ENCODE results near the gene CACNA2D2.

Gene CACNA2D2

DNA sequence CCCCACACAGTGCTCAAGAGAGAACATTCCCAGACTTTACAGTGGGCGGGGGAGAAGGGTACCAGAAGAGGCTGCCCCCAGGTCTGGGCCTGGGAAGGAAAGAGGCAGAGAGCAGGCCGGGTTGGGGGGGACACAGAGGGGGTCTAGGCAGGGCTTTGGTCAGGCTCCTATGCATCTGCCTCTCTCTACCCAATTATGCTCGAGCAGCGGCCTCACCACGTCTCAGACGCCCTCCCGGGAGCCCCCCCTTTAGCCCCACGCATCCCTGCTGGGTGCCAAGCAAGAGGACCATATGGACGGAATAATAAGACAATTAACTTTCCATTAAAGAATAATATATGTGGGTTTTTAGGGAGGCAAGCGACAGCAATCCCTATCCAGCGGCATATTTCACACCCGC lies 32.8 kb downstream of the CACNA2D2 start:
- no peak overlapping the region for H3K27ac ChIP-seq (ENCODE audit: low read depth, low read length)
- no peak overlapping the region for H3K9ac ChIP-seq (ENCODE audit: low read depth in 1 of 2, low read length in 2 of 2)
- H3K9me3 ChIP-seq (ENCODE audit: control insufficient read depth in 1 of 2, low read length in 2 of 2) = no peaks in the 10 kb centered on the region
- H3K27me3 ChIP-seq (ENCODE audit: control insufficient read depth in 1 of 2, insufficient read depth in 2 of 2, low read length in 2 of 2) = peaks cover 0 to 3% of the 10 kb centered on the region in 2 donors
- no peak overlapping the region for H3K4me3 ChIP-seq (ENCODE audit: low read depth in 1 of 2, low read length in 2 of 2)
- H3K4me1 ChIP-seq (ENCODE audit: control insufficient read depth in 1 of 2, insufficient read depth in 2 of 2, low read length in 2 of 2) = peaks cover 0 to 3% of the 10 kb centered on the region in 2 donors
- no peaks in the 10 kb centered on the region for H3K36me3 ChIP-seq (ENCODE audit: control insufficient read depth in 1 of 2, insufficient read depth in 2 of 2, low read length in 2 of 2)

DNA sequence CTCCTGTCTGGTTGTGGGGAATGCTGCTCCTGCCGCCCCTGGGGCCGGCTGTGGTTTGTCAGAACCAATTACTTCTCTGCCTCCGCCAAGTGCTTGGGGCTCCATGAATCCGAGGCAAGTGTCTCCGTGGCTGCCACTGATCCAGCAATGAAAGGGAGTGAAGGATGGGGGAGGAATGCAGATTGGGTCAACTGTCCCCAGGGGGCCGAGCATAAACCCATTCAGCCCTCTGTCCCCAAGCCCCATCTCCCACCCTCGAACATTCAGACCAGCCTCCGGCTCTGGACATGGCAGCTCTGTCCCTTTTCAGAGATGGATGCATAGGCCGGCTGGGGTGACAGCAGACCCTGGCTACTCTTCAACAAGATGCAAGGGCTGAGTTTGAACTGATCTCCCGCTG lies 35.5 kb downstream of the CACNA2D2 start:
- H3K27ac ChIP-seq (ENCODE audit: low read depth, low read length) = no peak overlapping the region
- no peaks in the 10 kb centered on the region for H3K36me3 ChIP-seq (ENCODE audit: control insufficient read depth in 1 of 2, insufficient read depth in 2 of 2, low read length in 2 of 2)
- H3K4me3 ChIP-seq (ENCODE audit: low read depth in 1 of 2, low read length in 2 of 2) = no peak overlapping the region
- H3K9me3 ChIP-seq (ENCODE audit: control insufficient read depth in 1 of 2, low read length in 2 of 2) = no peaks in the 10 kb centered on the region
- H3K9ac ChIP-seq (ENCODE audit: low read depth in 1 of 2, low read length in 2 of 2) = no peak overlapping the region
- no peaks in the 10 kb centered on the region for H3K4me1 ChIP-seq (ENCODE audit: control insufficient read depth in 1 of 2, insufficient read depth in 2 of 2, low read length in 2 of 2)
- peaks cover 0 to 3% of the 10 kb centered on the region in 2 donors for H3K27me3 ChIP-seq (ENCODE audit: control insufficient read depth in 1 of 2, insufficient read depth in 2 of 2, low read length in 2 of 2)

DNA sequence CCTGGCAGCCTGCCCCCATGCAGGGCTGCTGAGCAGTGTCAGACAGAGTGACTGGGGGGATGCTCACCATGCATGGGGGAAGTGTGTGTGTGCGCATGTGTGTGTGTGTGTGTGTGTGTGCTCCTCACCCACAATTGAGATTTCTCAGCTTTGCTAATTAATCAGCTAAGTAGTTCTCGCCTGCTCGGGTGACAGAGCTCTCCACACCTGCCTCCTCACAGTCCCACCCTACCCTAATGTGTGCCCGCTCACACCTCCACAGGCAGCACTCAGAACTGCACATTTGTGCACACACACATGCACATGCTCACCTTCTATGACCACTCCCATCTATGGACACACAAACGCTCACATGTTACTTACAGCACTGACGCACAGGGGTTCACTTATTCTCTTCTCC lies 37.3 kb downstream of the CACNA2D2 start:
- peaks cover 0 to 3% of the 10 kb centered on the region in 2 donors for H3K27me3 ChIP-seq (ENCODE audit: control insufficient read depth in 1 of 2, insufficient read depth in 2 of 2, low read length in 2 of 2)
- no peaks in the 10 kb centered on the region for H3K4me1 ChIP-seq (ENCODE audit: control insufficient read depth in 1 of 2, insufficient read depth in 2 of 2, low read length in 2 of 2)
- no peak overlapping the region for H3K4me3 ChIP-seq (ENCODE audit: low read depth in 1 of 2, low read length in 2 of 2)
- H3K36me3 ChIP-seq (ENCODE audit: control insufficient read depth in 1 of 2, insufficient read depth in 2 of 2, low read length in 2 of 2) = no peaks in the 10 kb centered on the region
- H3K9ac ChIP-seq (ENCODE audit: low read depth in 1 of 2, low read length in 2 of 2) = no peak overlapping the region
- no peaks in the 10 kb centered on the region for H3K9me3 ChIP-seq (ENCODE audit: control insufficient read depth in 1 of 2, low read length in 2 of 2)
- no peak overlapping the region for H3K27ac ChIP-seq (ENCODE audit: low read depth, low read length)

DNA sequence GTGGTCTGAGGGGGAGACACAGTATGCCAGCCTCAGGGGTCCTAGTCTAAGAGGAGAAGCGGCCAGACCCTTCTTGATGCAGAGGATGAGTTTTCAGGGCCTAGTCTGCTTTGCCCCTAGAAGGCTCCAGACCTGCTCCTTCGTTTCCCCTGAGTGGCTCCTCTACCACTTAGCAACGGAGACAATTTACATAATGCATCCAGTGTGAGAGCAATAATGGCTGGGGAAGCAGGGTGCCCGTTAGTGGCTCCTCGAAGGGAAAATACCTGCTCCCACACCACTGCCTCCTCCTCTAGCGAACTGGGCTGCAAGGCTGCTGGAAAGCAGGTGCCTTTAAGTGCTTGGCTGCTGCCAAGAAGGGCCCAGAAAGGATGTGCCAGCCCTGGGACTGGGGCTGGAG lies 38.9 kb downstream of the CACNA2D2 start:
- no peaks in the 10 kb centered on the region for H3K9me3 ChIP-seq (ENCODE audit: control insufficient read depth in 1 of 2, low read length in 2 of 2)
- no peaks in the 10 kb centered on the region for H3K36me3 ChIP-seq (ENCODE audit: control insufficient read depth in 1 of 2, insufficient read depth in 2 of 2, low read length in 2 of 2)
- H3K9ac ChIP-seq (ENCODE audit: low read depth in 1 of 2, low read length in 2 of 2) = no peak overlapping the region
- H3K27ac ChIP-seq (ENCODE audit: low read depth, low read length) = no peak overlapping the region
- no peaks in the 10 kb centered on the region for H3K4me1 ChIP-seq (ENCODE audit: control insufficient read depth in 1 of 2, insufficient read depth in 2 of 2, low read length in 2 of 2)
- no peak overlapping the region for H3K4me3 ChIP-seq (ENCODE audit: low read depth in 1 of 2, low read length in 2 of 2)
- peaks cover 0 to 3% of the 10 kb centered on the region in 2 donors for H3K27me3 ChIP-seq (ENCODE audit: control insufficient read depth in 1 of 2, insufficient read depth in 2 of 2, low read length in 2 of 2)

DNA sequence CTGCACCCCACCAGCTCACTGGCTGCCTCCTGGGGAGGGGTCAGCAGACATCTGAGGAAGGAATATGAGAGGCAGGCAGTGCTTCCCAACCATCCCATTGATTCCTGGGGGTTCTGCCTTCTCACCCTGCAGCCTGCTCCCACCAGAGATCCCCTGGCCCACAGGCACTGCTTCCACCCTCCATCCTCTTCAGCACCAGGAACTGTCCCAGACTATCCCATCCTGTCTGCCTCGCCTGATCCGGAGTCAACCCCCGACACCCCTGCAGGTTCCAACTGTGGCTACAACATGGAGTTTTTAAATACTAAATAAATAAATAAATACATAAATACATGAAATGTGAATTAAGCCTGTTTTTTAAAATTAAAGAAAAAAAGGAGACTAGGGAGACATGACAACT lies 43.6 kb downstream of the CACNA2D2 start:
- Histone ChIP-seq H3K4me1 (ENCODE audit: control insufficient read depth in 1 of 2, insufficient read depth in 2 of 2, low read length in 2 of 2) (no peaks in the 10 kb centered on the region), H3K27me3 (ENCODE audit: control insufficient read depth in 1 of 2, insufficient read depth in 2 of 2, low read length in 2 of 2) (no peaks in the 10 kb centered on the region), H3K9ac (ENCODE audit: low read depth in 1 of 2, low read length in 2 of 2) (no peak overlapping the region), H3K36me3 (ENCODE audit: control insufficient read depth in 1 of 2, insufficient read depth in 2 of 2, low read length in 2 of 2) (no peaks in the 10 kb centered on the region), H3K27ac (ENCODE audit: low read depth, low read length) (no peak overlapping the region), H3K9me3 (ENCODE audit: control insufficient read depth in 1 of 2, low read length in 2 of 2) (no peaks in the 10 kb centered on the region), H3K4me3 (ENCODE audit: low read depth in 1 of 2, low read length in 2 of 2) (no peak overlapping the region)

DNA sequence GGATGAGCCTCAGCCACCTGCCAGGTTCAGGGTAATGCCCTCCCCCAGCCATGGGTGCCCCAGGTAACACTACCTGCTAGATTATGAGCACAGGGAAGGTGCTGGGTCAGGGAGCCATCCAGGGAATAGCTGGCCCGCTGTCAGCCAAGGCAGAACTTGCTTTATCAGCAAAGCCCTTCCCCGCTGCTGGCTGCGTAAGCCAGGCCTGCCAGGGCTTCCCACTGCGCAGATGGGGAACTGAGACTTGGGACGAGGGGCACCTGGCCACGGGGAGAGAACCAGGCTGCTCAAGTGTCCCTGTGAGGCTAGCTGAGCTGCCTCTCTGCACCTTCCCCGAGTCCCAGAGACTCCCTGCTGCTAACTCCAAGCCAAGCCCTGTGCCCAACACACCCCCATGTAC lies 45.4 kb downstream of the CACNA2D2 start:
- H3K4me1 ChIP-seq (ENCODE audit: control insufficient read depth in 1 of 2, insufficient read depth in 2 of 2, low read length in 2 of 2) = no peaks in the 10 kb centered on the region
- H3K27ac ChIP-seq (ENCODE audit: low read depth, low read length) = no peak overlapping the region
- H3K36me3 ChIP-seq (ENCODE audit: control insufficient read depth in 1 of 2, insufficient read depth in 2 of 2, low read length in 2 of 2) = no peaks in the 10 kb centered on the region
- no peak overlapping the region for H3K4me3 ChIP-seq (ENCODE audit: low read depth in 1 of 2, low read length in 2 of 2)
- no peak overlapping the region for H3K9ac ChIP-seq (ENCODE audit: low read depth in 1 of 2, low read length in 2 of 2)
- no peaks in the 10 kb centered on the region for H3K27me3 ChIP-seq (ENCODE audit: control insufficient read depth in 1 of 2, insufficient read depth in 2 of 2, low read length in 2 of 2)
- H3K9me3 ChIP-seq (ENCODE audit: control insufficient read depth in 1 of 2, low read length in 2 of 2) = no peaks in the 10 kb centered on the region

DNA sequence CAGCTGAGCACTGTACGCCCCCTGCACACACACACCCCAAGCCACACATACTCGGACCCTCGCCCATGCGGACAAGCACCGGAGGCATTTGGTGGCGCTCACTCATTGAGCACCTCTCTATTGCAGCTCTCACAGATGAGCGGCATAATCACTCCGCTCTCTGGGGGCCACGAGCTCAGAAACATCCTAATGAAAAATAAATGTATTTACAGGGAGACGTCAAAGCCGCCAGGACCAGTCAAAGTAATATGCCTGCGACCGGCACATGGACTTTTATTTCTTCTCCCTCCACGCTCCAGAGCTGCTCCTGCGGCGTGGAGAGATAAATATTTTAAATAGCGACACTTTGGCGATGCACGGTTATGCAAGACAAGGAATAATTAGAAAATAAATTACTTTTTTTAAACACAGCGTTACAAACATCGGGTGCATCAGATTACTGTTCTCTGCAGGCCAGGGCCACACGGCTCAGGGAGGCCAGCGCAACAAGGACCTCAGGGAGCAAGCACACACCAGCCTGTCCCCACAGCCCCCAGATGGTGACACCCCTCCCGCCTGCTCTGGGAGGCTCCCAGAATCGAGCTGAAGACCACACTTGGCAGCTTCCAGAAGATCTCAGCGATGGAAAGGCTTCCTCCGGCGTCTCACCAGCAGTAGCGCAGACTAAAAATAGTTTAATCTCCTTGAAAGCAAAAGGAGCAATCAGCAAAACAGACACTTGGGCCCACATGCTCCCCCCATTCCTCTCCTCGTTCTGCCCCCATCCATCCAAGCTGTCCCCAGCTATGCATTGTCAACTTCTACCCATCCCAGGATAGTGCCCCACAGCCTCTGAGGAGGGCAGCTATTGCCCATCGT lies 48.0 kb downstream of the CACNA2D2 start:
- H3K4me3 ChIP-seq (ENCODE audit: low read depth in 1 of 2, low read length in 2 of 2) = no peak overlapping the region

DNA sequence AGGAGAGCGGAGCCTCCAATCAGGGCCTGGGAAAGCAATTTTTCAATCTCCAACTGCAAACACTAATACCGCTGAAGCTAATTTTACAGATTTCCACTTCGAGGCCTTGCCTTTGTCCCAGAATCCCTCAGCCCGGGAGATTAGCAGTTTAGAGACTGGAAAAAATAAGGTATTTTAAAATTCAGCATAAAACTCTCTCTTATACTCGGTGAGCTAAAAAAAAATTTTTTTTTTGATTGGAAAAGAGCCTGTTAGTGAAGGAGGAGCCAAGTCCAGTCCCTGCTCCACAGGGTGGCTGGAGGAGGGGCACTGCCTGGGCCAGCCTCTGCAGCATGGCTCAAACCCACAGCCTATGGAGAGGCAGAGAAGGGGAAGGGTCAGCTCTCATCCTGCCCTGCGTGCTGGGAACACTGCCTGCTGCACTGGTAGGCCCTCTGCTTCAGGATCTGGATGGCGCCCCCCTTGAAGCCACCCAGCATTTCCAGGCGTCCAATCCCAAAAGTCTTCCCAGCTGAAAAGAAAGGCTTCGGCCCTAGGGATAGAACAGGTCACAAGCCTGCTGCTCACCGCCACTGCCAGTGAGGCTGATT lies 48.9 kb downstream of the CACNA2D2 start:
- Histone ChIP-seq H3K9ac (ENCODE audit: low read depth in 1 of 2, low read length in 2 of 2) (no peak overlapping the region), H3K4me1 (ENCODE audit: control insufficient read depth in 1 of 2, insufficient read depth in 2 of 2, low read length in 2 of 2) (peaks cover 0 to 5% of the 10 kb centered on the region in 2 donors), H3K9me3 (ENCODE audit: control insufficient read depth in 1 of 2, low read length in 2 of 2) (no peaks in the 10 kb centered on the region), H3K36me3 (ENCODE audit: control insufficient read depth in 1 of 2, insufficient read depth in 2 of 2, low read length in 2 of 2) (no peaks in the 10 kb centered on the region), H3K27ac (ENCODE audit: low read depth, low read length) (no peak overlapping the region), H3K27me3 (ENCODE audit: control insufficient read depth in 1 of 2, insufficient read depth in 2 of 2, low read length in 2 of 2) (no peaks in the 10 kb centered on the region), H3K4me3 (ENCODE audit: low read depth in 1 of 2, low read length in 2 of 2) (no peak overlapping the region)

More for the DNA sequence above, 48.0 kb downstream of the CACNA2D2 start:
- Histone ChIP-seq H3K9ac (ENCODE audit: low read depth in 1 of 2, low read length in 2 of 2) (no peak overlapping the region), H3K27me3 (ENCODE audit: control insufficient read depth in 1 of 2, insufficient read depth in 2 of 2, low read length in 2 of 2) (no peaks in the 10 kb centered on the region), H3K27ac (ENCODE audit: low read depth, low read length) (no peak overlapping the region), H3K36me3 (ENCODE audit: control insufficient read depth in 1 of 2, insufficient read depth in 2 of 2, low read length in 2 of 2) (no peaks in the 10 kb centered on the region), H3K9me3 (ENCODE audit: control insufficient read depth in 1 of 2, low read length in 2 of 2) (no peaks in the 10 kb centered on the region), H3K4me1 (ENCODE audit: control insufficient read depth in 1 of 2, insufficient read depth in 2 of 2, low read length in 2 of 2) (peaks cover 0 to 5% of the 10 kb centered on the region in 2 donors)

DNA sequence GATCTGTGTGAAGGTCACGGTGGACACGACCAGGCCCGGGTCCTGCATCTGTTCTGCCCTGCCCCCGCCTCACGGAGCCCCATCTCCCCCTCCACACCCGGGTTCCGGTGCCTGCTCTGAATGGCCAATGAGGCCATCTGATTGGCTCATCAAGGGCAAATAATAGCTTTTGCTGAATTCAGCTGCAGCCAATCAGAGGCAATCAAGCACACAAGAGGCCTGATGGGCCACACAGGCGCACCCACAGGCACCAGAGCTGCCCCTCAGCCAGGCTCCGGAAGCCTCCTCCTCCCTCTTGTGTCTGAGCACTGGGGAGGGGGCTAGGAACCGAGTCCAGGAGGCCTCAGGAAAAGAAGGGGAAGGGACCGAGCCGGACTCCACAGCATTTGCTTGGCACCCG lies 49.5 kb downstream of the CACNA2D2 start:
- H3K4me3 ChIP-seq (ENCODE audit: low read depth in 1 of 2, low read length in 2 of 2) = no peak overlapping the region

DNA sequence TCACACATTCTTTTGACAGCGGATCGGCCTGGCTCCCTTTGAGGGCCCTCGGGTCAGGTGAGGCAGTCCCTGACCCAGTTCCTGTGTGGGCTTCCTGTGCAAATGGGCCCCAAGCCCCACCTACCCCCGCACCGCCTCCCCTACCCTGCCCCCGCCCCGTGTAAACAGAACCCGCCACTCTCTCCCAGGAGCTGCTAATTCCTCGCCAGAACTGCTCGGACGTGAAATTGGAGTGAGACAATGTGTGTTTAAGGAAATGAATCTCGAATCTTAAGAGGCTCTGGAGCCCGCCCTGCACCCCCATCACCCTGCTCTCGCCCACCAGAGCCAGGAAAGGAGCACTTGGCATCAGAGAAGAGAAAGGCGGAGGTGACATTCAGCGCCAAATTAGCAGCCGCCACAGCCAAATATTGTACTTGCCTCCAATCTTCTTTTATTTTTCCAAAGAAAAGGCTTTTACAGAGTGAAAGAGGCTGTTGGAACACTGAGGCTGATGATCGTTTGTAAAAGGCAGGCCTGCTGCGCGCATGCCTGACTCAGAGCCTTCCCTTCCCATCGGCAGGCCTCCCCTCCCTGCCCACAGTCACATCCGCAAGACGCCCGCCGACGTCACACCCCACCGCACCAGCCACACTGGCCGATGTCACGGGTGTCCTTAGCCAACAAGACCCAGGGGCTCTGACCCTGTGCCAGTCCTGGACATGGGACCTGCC lies 53.1 kb downstream of the CACNA2D2 start:
- Histone ChIP-seq H3K36me3 (ENCODE audit: control insufficient read depth in 1 of 2, insufficient read depth in 2 of 2, low read length in 2 of 2) (no peaks in the 10 kb centered on the region), H3K9ac (ENCODE audit: low read depth in 1 of 2, low read length in 2 of 2) (peak overlapping the region in 1 of 2 donors; percentile 17), H3K27me3 (ENCODE audit: control insufficient read depth in 1 of 2, insufficient read depth in 2 of 2, low read length in 2 of 2) (no peaks in the 10 kb centered on the region), H3K27ac (ENCODE audit: low read depth, low read length) (no peak overlapping the region), H3K9me3 (ENCODE audit: control insufficient read depth in 1 of 2, low read length in 2 of 2) (no peaks in the 10 kb centered on the region), H3K4me3 (ENCODE audit: low read depth in 1 of 2, low read length in 2 of 2) (peak overlapping the region in 1 of 2 donors; percentile 36), H3K4me1 (ENCODE audit: control insufficient read depth in 1 of 2, insufficient read depth in 2 of 2, low read length in 2 of 2) (peaks cover 6 to 9% of the 10 kb centered on the region in 2 donors)

More for the DNA sequence above, 49.5 kb downstream of the CACNA2D2 start:
- Histone ChIP-seq H3K9ac (ENCODE audit: low read depth in 1 of 2, low read length in 2 of 2) (no peak overlapping the region), H3K27me3 (ENCODE audit: control insufficient read depth in 1 of 2, insufficient read depth in 2 of 2, low read length in 2 of 2) (no peaks in the 10 kb centered on the region), H3K4me1 (ENCODE audit: control insufficient read depth in 1 of 2, insufficient read depth in 2 of 2, low read length in 2 of 2) (peaks cover 0 to 5% of the 10 kb centered on the region in 2 donors), H3K36me3 (ENCODE audit: control insufficient read depth in 1 of 2, insufficient read depth in 2 of 2, low read length in 2 of 2) (no peaks in the 10 kb centered on the region), H3K9me3 (ENCODE audit: control insufficient read depth in 1 of 2, low read length in 2 of 2) (no peaks in the 10 kb centered on the region), H3K27ac (ENCODE audit: low read depth, low read length) (no peak overlapping the region)

Data from duodenal mucosa (tissue), 2 donors.